HFFc6 (cell line): Measurements from ENCODE around the gene PYGB. TPM values are rescaled to one million over a fixed set of nuclear protein-coding genes. Genes with fewer than 3 reads are reported as not detected.

Experiments used
- DNase-seq: peaks from one replicate; pipeline ENCODE4 v3.0.0-alpha.2; 2018
- H3K27ac Mint-ChIP-seq: 2 replicates; pipeline ENCODE4 v1.8.0; 2020; ENCODE audit warnings: mild to moderate bottlenecking, mixed read lengths
- H3K27me3 Mint-ChIP-seq: 2 replicates; pipeline ENCODE4 v1.8.0; 2021; ENCODE audit warnings: mild to moderate bottlenecking, moderate library complexity, mixed read lengths; ENCODE audit not compliant: insufficient read depth
- H3K36me3 Mint-ChIP-seq: 2 replicates; pipeline ENCODE4 v1.8.0; 2021; ENCODE audit warnings: low read depth, mixed read lengths
- H3K4me1 Mint-ChIP-seq: 2 replicates; pipeline ENCODE4 v1.8.0; 2020; ENCODE audit warnings: low read depth, mixed read lengths
- H3K4me3 Mint-ChIP-seq: 2 replicates; pipeline ENCODE4 v1.8.0; 2020; ENCODE audit warnings: mild to moderate bottlenecking, moderate library complexity, mixed read lengths
- H3K9me3 Mint-ChIP-seq: 2 replicates; pipeline ENCODE4 v1.8.0; 2020; ENCODE audit warnings: mild to moderate bottlenecking, mixed read lengths
- CTCF ChIP-seq: fragments of 200-600 bp; sonication (generic); IDR thresholded peaks from 2 replicates; pipeline ENCODE4 v1.5.0; 2021; ENCODE audit warnings: antibody characterized with exemption, mild to moderate bottlenecking
- total RNA-seq, 6 experiments: library from RNA; stranded (reverse); fragmentation: NEBNext Ultra II Directional; extraction: Animal tissue kit (Norgen Biotek cat#: 25700); gene quantifications; 2 replicates in 1 of 6; 3 replicates in 5 of 6; pipeline ENCODE4 v1.2.3, GENCODE V29; 2021

Gene PYGB
- total RNA-seq, 6 experiments from 2014 or later, result 65.4 to 75.6 (median 70.2) TPM

GRCh38 chr20:25213566-25214425 lies 34.1 kb upstream of the PYGB start:
- H3K9me3 Mint-ChIP-seq, result no peaks in the 10 kb centered on the region
- DNase-seq, result no peak
- H3K27ac Mint-ChIP-seq, result no peak overlapping the region
- no peaks in the 10 kb centered on the region for H3K36me3 Mint-ChIP-seq
- no peaks in the 10 kb centered on the region for H3K4me1 Mint-ChIP-seq
- no peaks in the 10 kb centered on the region for H3K27me3 Mint-ChIP-seq
- no peak for TF ChIP-seq CTCF
- no peak overlapping the region for H3K4me3 Mint-ChIP-seq

GRCh38 chr20:25214426-25214790 lies 33.5 kb upstream of the PYGB start:
- H3K9me3 Mint-ChIP-seq, result no peaks in the 10 kb centered on the region
- no peaks in the 10 kb centered on the region for H3K4me1 Mint-ChIP-seq
- no peak overlapping the region for H3K27ac Mint-ChIP-seq
- H3K36me3 Mint-ChIP-seq, result no peaks in the 10 kb centered on the region
- TF ChIP-seq CTCF, result no peak
- no peaks in the 10 kb centered on the region for H3K27me3 Mint-ChIP-seq
- no peak for DNase-seq
- H3K4me3 Mint-ChIP-seq, result no peak overlapping the region

- Mint-ChIP-seq H3K27ac (no peak overlapping the region), H3K4me1 (no peaks in the 10 kb centered on the region), H3K36me3 (no peaks in the 10 kb centered on the region), H3K9me3 (no peaks in the 10 kb centered on the region), H3K27me3 (no peaks in the 10 kb centered on the region), H3K4me3 (no peak overlapping the region)
- DNase-seq, result no peak
- TF ChIP-seq CTCF, result no peak
Measured at GRCh38 chr20:25214819-25215218, 33.1 kb upstream of the PYGB start.

- Mint-ChIP-seq H3K4me3 (no peak overlapping the region), H3K4me1 (no peaks in the 10 kb centered on the region), H3K9me3 (no peaks in the 10 kb centered on the region), H3K27ac (no peak overlapping the region), H3K27me3 (no peaks in the 10 kb centered on the region), H3K36me3 (no peaks in the 10 kb centered on the region)
- TF ChIP-seq CTCF, result no peak
- no peak for DNase-seq
Measured at GRCh38 chr20:25215521-25215920, 32.4 kb upstream of the PYGB start.

GRCh38 chr20:25216199-25216945 lies 31.5 kb upstream of the PYGB start:
- no peaks in the 10 kb centered on the region for H3K9me3 Mint-ChIP-seq
- H3K4me3 Mint-ChIP-seq, result no peak overlapping the region
- no peak overlapping the region for H3K27ac Mint-ChIP-seq
- no peaks in the 10 kb centered on the region for H3K36me3 Mint-ChIP-seq
- DNase-seq, result no peak
- no peaks in the 10 kb centered on the region for H3K27me3 Mint-ChIP-seq
- no peak for TF ChIP-seq CTCF
- no peaks in the 10 kb centered on the region for H3K4me1 Mint-ChIP-seq
